ENCODE results near the gene ANKRD35.
"Not testable (repeated sequence)": the region's sequence is repeated elsewhere in the genome, so short reads cannot be mapped to it uniquely, and the experiment has no call there.

The ANKRD35 gene

GRCh38 chr1:145857170-145857569 is 28.5 kb downstream of the ANKRD35 start:
- no peak for DNase-seq

GRCh38 chr1:145855426-145855948 is 30.2 kb downstream of the ANKRD35 start:
- no peak for DNase-seq

- DNase-seq = no peak
These were observed 36.1 kb downstream of the ANKRD35 start for GRCh38 chr1:145849356-145850160.

DNA sequence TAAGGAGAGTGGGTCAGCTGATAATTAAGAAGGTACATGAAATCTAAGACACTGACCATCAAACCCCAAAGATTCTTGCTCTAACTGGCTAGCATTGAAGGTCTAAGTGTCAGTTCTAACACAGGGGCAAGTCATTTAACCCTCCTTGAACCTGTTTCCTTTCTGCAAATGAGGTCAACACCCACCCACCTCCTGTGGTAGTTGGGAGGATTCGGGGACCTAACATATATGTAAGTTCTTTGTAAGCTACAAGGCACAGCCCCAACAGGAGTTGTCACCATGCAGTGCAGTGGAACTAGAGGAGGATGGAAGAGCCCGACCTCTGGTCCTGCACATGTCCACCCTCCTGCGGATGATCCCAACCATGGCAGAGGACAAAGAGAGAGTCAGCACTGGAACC is 37.8 kb downstream of the ANKRD35 start:
- no peak for DNase-seq

GRCh38 chr1:145846201-145846612 is 39.5 kb downstream of the ANKRD35 start:
- DNase-seq = no peak

- DNase-seq = no peak
These were observed 40.0 kb downstream of the ANKRD35 start, which contains the start of gene NUDT17 for GRCh38 chr1:145845514-145846161. NUDT17 (plus strand) TSS chr1:145845630; CDS start chr1:145845641, 11 bp downstream.

- no peak for DNase-seq
These were observed 40.5 kb downstream of the ANKRD35 start for GRCh38 chr1:145845144-145845513.

DNA sequence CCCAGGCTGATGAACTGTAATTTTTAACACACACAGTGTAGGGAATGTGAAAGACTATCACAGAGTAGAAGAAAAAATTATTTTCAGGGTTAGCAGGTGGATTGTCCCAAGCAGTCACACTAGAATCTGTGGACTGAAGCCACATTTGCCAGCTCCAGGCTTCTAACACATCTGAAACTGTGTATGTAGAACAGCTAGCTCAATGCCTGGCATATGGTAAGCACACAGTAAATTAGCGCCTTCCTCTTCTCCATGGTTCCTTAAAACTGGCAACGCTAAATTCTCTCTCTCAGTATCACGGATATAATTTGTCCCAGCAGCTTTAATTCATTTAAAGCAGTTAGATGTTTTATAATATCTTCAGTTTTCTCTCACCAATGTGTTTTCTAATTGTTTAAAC is 42.6 kb downstream of the ANKRD35 start:
- DNase-seq = no peak

DNA sequence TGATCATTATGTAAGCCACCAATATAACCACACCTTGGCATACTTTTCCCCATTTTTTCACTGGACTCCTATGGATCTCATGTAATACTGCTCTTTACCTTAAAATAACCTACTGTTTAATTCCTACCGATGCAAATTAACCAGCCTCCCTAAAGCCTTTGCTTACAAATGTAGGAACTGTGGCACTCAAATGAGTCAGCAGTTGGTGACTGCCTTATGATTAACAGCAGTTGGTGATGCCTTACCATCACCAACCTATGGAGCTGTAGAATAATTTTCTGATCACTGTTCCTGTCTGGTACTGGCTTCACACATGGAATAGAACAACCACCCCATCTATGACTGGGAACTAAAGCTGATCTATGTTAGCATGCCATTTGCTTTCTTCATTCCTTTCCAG is 48.0 kb downstream of the ANKRD35 start:
- no peak for DNase-seq

- DNase-seq = not testable (repeated sequence)
These were observed 54.9 kb downstream of the ANKRD35 start for GRCh38 chr1:145830810-145831209.

- DNase-seq = no peak
These were observed 57.2 kb downstream of the ANKRD35 start for GRCh38 chr1:145828367-145829026.

DNA sequence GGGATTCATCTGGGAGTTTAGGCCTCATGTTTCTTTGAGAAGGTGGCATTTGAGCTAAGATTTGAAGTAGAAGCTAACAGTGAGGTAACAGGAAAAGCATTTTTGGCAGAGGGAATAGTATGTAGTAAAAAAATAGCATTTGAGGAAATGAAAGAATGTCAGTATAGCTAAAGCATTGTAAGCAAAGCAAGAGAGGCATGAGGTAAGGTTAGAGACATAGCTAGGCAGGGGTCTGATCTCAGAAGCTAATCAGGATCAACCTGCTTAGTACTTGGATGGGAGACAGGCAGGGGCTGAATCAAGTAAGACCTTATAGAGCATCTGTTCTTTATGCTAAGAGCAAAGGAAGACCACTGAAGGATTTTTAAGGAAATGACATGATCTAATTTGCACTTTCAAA is 57.7 kb downstream of the ANKRD35 start:
- DNase-seq = no peak

DNA sequence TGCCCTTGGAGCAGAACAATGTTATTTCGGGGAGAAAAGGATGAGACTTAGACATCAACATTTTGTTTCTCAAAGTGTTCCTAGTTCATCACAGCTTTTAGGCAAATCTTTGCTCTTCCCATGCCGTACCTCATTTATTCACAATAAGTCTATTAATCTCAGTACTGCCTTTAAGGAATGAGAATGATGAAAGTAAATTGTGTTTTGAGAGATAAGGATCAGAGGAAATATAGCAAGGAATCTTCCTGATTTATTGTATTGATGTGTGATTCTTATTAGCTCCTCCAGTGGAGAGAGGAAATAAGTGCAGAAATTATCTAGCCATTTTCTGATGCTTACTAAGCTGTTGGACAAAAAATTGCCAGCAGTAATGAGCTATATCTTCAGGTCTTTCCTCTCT is 59.6 kb downstream of the ANKRD35 start:
- DNase-seq = no peak

- DNase-seq = no peak
These were observed 61.2 kb downstream of the ANKRD35 start for GRCh38 chr1:145824499-145824842.

DNA sequence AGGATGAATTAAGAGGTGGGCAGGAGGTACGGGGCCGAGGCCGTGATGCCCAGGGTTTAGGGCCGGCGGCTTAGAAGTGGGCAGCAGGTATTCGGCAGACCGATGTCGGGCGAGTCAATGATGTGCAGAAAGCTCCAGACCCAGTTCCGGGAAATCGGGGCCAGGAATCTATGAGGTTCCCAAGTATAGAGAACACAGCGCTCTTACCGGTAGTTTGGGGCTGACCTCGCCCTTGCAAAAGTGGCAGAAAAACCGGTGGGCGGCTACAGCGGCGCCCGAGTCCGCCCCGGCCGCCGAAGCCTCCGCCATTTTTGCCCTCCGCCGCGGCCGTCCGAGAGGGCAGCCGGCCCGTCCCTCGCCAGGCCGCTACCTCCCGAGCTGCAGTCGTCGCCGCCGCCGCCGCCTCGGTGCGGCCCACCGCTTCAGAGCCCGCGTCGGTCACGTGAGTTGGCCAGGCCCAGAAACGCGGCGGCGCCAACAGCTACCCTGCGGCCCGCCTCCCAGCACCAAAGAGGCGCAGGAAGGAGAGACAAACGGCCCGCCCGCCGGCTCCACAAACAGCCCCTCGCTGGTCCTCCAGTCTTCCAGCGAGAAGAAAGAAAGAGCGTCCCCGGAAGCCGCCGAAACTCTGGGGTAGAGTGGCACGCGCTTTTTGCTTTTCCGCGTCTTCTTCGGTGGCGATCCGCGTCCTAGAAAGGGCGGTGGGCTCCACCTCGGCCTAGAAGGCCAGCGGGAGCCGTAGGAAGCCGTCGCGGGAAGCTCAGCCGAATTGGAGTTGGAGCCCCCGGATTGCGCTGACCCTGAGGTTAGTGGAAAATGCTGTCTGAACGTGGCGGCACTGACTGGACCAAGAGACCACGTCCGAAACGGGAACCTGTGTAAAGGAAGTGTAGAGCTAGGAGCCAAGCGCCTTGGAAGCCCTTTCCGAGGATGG is 61.8 kb downstream of the ANKRD35 start, which contains the start of the genes POLR3C and RNF115:
TSS of gene POLR3C (plus strand) at position 636 of the 934 bp plus-strand sequence. CDS start 1,577 bp downstream, outside the sequence.
TSS of gene RNF115 (minus strand) at position 531 of the 934 bp plus-strand sequence. CDS start at position 309, 222 bp downstream.
- DNase-seq = peak; percentile 39

DNA sequence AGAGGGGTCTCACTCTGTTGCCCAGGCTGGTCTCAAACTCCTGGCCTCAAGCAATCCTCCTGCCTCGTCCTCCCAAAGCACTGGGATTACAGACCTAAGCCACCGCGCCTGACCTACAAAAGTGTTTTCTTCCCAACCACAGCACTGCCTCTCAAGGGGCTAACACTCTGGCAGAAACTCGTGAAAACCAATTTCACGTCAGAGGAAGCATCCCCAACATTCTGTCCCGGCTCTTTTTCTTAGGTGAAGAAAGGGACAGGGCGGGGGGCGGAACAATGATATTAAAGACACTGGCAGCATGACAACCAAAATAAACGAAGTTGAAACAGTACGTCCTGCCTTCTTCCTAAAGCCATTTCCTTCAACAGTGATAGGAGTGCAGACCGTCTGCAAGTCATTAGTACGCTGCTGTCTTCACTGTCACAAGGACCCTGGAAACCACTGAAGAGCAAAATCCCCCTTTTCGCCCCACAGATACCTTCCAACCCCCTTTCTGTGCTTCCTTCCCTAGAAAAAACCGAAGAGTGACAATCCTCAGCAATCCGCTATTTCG is 62.8 kb downstream of the ANKRD35 start:
- DNase-seq = not testable (repeated sequence)

DNA sequence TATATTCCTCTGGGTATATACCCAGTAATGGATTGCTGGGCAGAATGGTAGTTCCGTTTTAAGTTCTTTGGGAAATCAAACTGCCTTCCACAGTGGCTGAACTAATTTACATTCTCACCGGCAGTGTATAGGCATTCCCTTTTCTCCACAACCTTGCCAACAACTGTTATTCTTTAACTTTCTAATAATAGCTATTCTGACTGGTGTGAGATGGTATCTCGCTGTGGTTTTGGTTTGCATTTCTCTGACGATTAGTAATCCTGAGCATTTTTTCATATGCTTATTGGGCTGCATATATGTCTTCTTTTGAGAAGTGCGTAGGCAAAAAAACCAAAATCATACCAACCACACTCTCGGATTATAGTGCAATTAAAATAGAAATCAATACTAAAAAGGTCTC is 67.6 kb downstream of the ANKRD35 start:
- not testable (repeated sequence) for DNase-seq

Data from NCI-H1417 treated with DMSO at 0.1 percent for 48 hours (cell line).